ENCODE results near the gene UBD. TPM values are rescaled to one million over a fixed set of nuclear protein-coding genes. Genes with fewer than 3 reads are reported as not detected.

The UBD gene
- not detected in 2 replicates for polyA plus RNA-seq

DNA sequence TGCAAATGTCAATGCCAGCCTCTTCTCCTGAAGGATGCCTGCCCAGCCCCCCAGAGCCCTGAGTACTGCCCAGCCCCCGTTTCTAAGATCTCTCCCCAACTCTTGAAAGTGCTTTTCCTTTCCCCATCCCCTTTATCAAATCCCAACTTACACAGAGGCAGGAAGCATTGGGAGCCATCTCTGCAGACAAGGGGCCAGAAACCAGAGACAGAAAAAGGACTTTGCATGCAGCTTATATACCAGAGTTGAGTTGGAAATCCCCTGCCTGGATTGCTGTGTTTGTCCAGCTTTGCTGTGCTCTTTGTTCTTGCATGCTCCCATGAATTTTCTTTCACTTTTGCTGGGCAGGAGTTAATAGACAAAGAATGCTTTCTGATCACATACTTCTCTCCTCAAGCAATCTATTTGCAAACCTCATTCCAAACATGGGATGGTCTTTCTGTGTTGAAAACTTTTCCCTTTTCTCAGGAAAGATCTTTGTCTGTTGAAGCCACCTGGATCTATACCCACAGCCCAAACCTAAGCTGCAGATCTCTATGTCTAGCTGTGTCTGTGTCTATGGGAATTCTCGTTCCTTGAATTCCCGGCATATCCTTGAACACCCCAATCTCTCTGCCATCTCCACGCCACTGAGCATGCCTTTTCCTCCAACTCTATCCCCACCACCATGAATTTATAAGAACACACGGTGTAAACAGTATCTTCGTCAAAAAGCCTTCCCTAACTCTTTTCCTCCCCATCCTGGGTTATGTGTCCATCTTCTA is at the start of gene UBD:
Gene UBD (minus strand): TSS at position 209 of the 764 bp plus-strand sequence. CDS start 31 bp downstream, at position 178.

DNA sequence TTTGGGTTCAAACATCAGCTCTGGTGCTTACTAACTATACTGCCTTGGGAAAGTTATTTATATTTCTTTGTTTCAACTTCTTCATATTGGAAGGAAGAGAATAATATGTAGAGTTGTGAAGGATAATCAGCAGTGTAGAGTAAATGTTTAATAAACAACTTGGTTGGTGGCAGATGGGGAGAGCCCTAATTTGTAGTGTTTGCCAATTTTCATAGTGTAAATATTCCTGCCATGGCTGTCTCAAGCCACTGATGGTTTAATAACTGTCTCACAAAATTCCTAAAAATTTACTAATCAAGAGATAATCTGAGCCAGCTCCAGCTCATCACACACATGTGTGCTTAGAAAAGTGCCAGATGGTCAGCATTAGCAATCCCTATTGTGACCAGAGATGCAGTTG is 25.3 kb upstream of the UBD start, which contains the start of gene OR2H2:
Gene OR2H2 (plus strand): TSS at position 301 of the 400 bp plus-strand sequence. CDS start 2,824 bp downstream, outside the sequence.

Other genes with a start within 250 kb of the UBD start
- gene OR5V1, start 190.9 kb downstream of the UBD start, polyA plus RNA-seq: not detected in 2 replicates
- not detected in 2 replicates for gene OR12D3, start 184.4 kb downstream of the UBD start, polyA plus RNA-seq
- not detected in 2 replicates for gene OR12D2, start 164.1 kb downstream of the UBD start, polyA plus RNA-seq
- gene OR12D1, start 144.8 kb downstream of the UBD start, polyA plus RNA-seq: not detected in 2 replicates
- not detected in 2 replicates for gene OR10C1, start 120.4 kb downstream of the UBD start, polyA plus RNA-seq
- gene OR11A1, start 102.7 kb downstream of the UBD start, polyA plus RNA-seq: not detected in 2 replicates
- gene OR2H1, start 102.6 kb downstream of the UBD start, polyA plus RNA-seq: 0.49 TPM in 1 of 2 replicates, not detected in the other
- gene MAS1L, start 71.8 kb downstream of the UBD start, polyA plus RNA-seq: not detected in 2 replicates
- gene OR2H2, start 25.4 kb upstream of the UBD start, polyA plus RNA-seq: 12.3 and 14.3 TPM in 2 replicates
- 332 and 389 TPM in 2 replicates for gene GABBR1, start 73.5 kb upstream of the UBD start, polyA plus RNA-seq
- 1.7 and 2.1 TPM in 2 replicates for gene MOG, start 97.4 kb upstream of the UBD start, polyA plus RNA-seq
- 0.20 TPM in 1 of 2 replicates, not detected in the other for gene ZFP57, start 121.4 kb upstream of the UBD start, polyA plus RNA-seq
- 1.2 and 2.2 TPM in 2 replicates for gene HLA-F, start 163.7 kb upstream of the UBD start, polyA plus RNA-seq